Activated naive CD4-positive, alpha-beta T cell (primary cell): ENCODE data around the gene POU2F2.

Experiments used
- DNase-seq, 4 experiments: peaks; one replicate each; lab custom pipeline; 2025; lab: John Stamatoyannopoulos, UW

The POU2F2 gene

DNA sequence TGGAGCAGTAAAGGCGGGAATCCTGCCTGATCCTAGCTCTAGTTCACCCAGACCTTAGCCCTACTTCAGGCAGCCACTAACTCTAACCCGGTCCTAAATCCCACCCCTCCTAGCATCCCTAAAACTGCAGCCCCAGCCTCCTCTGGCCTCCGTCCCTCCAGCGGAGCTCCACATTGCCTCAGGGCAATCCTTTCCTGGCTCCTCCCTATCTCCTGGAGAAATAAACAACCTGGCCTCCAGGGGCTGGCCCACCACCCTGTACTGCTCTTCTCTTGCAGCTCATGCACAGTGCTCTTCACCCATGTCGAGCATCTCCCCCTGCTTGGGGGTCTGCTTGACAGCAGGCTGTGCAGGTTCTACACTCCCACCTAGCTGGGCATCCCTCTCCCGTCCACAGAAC, 6.7 kb downstream of the POU2F2 start:
- DNase-seq, result no peak

DNA sequence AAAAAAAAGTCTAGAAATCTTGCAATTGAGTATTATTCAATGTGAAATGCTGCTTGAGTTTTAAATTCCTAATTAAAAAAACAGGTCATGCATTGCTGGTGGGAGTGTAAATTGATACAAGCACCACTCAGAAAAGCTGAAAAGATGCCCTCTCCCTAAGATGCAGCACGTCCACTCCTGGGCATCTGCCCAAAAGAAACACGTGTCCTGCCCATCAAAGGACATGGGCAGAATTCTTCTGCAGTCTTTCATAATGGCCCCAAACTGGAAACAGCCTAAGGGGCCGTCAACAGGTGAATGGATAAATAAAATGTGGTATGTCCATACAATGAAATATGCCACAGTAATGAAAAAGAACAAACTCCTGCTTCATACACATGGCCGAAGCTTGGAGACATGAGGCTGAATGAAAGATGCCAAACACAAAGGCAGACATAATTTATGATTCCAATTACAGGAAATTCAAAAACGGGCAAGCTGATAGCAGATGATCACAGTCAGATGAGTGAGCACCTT, 7.8 kb downstream of the POU2F2 start:
- no peak for DNase-seq

DNA sequence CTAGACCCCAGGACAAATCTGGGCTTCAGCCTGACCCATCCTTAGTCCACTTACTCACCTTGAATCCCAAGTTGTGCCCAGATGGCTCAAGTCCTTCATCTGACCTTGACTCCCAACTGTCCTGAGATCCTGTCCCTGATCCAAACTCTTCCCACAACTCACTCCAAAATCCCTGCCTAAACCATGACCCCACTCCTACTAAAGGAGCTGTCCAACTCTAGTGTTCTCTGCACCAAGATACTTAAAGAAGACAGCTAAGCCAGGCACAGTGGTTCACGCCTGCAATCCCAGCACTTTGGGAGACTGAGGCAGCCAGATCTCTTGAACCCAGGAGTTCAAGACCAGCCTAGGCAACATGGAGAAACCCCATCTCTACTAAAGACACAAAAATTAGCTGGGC, 8.5 kb downstream of the POU2F2 start:
- DNase-seq, result no peak

DNA sequence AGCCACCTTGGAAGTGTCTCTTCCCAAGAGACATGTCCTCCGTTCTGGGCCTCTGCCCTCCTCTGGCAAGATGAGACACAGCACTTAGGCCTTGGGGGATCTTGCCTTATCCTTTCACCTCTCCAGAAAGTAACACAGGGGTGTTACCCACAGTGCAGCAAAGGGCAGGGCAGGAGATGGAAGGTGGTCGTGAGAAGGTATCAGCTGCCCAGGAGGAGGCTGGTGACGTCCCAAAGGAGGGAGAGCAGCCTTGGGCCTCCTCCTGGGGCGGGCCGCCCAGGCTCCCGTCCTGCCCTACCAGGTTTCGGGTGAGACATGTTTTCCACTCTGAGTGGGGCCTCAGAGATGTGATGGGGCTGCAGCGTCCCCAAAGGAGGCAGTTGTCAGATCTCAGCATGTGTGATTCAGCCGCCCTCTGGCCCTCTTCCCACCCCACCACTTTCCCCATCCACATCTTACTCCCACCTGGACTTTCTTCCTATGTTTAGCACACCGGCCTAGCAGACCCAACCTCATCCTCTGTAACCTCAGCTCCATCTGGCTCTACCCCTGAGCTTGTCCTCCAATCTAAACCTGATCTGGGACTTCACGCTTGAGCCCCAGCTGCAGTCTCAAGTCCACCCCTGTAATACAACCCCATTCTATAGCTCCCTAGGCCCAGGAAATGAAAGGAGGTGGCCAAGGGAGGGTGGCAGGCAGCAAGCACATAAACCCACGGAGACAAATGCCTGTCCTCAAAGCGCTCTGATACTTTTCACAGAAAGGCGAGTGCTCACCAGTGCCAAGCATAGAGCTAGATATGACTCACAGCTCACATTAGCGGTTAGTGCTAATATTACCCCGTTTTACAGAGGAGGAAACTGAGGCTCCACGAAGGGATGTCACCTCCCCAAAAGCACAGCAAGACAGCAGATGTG, 9.3 kb downstream of the POU2F2 start:
- DNase-seq, result peak in 2 of 4 experiments; percentile 7 to 18

DNA sequence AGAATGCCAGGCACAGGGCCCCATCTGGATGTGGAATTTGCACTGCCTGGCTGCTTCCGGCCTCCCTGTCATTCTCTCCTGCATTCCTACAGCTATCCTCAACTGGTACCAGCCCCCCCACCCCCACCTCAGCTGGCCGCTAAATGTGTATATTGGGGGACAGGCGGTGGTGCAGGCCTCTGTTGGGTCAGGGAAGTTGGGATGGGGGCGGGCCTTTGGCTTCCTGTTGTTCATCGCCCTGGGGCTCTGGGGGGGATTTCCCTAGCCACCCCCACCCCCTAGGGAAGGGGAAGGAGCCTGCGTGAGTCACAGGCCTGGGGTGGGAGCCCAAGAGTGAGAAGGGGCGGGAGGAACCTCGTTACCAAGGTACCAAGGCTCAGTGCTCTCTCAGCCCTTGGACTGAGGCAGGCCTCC, 10.6 kb downstream of the POU2F2 start:
- DNase-seq, result peak; percentile 33 to 63 (median 48)

DNA sequence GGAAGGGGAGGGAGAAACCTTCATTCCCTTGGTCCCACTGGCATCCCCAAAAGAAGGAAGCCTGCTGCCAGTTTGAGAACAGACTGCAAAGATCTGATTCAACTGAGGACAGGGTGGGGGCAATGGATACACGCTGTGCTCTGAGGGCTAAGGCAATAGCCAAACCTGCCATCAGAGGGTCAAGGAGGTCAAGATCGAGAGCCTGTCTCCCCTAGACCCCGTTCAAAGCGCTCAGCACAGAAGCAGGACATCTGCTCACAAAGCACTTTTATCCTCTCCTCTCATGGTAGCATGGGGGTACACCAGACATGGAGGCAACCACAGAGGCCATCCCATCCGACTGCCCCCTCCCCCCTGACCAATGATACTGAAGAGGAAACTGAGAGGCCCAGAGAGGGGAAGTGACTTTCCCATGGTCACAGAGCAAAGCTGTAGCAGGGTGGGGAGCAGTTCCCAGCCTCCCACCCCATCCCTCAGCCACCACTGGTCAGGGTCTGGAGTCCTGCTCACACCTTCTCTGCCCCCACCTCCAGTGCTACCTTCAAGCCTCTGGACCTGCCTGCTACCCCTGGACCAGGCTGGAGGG, 11.1 kb downstream of the POU2F2 start:
- no peak for DNase-seq

DNA sequence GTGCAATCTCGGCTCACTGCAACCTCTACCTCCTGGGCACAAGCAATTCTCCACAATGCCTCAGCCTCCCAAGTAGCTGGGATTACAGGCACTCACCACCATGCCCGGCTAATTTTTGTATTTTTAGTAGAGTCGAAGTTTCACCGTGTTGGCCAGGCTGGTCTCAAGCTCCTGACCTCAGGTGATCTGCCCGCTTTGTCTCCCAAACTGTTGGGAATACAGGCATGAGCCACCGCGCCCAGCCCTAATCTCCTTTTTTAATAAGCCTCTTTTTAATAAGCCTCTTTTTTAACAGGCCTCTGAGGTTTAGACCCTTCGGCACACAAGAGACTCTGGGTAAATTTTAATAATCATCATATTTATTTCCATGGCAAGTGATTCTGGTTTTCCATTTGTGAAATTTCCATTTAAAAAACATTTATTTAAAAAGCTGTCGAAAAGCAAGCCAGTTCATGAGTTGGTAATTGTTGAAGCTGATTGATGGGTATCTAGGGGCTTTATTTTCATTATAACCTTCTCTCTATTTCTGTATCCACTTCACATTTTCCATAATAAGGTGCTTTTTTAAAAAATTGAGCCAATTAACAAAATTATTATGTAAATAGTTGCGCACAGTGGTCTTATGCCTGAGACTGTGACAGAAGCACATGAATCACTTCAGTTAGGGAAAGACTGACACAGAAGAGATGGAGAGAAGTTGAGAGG, 11.8 kb downstream of the POU2F2 start:
- no peak for DNase-seq

DNA sequence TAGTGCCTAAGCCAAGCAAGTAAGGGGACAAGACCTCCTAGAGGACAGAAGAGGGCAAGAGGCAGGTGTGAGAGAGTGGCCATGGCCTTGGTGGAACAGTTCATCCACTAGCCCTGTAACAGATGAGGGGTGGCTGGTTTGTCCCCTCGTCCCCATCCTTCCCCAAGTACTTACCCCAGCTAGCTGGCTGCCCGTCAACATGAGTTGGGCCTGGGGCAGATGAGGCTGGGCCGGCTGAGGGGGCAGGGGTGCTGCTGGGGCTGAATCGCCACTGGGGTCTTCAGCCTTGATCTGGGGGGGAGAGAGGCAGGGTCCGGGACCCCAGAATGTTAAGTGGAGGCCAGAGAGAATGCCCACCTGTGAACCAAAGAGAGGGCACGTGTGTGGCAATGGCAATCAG, 15.2 kb downstream of the POU2F2 start:
- DNase-seq, result no peak

DNA sequence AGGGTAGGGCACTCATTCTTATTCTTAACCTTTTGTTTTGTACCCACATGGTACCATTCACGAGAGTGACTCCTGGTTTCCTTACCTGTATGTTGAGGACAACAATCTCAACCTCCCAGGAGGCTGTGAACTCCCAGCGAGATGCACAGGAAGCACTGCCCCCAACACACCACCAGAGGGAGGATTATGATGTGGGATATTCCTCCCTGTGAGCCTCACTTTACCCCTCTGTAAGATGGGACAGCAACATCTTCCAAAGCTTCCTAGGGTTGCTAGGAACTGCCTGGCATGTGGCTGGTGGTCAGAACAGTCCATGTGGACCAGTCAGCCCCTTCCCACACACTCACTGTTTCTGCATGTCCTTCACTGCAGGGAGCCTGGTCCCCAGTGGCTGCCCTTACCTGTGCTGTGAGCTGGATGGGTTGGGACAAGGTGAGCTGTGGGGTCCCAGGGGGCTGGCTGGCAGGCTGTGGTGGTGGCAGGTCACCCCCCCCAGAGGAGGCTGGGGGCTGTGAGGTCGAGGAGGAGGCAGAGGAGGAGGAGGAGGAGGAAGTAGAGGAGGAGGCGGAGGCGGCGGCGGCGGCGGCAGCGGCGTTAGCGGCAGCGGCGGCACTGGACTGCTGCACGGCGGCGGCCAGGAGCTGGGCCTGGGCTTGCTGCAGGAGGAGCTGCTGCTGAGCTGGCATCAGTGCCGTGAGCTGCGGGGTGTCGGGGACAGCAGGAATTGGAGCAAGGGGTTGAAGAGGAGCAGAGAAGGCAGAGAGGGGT, 15.8 kb downstream of the POU2F2 start:
- DNase-seq, result no peak

DNA sequence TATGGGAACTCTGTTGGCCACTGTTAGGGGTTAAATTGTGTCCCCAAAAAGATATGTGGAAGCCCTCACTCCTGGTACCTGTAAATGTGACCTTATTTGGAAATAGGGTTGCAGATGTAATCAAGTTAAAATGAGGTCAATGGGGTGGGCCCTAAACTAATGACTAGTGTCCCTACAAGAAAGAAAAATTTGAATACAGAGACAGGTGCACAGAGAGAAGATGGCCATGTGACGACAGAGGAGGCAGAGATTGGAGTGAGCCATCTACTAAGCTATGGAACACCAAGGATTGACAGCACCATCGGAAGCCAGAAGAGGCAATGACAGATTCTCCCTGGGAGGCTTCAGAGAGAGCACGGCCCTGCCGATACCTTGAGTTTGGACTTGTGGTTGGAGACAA, 16.5 kb downstream of the POU2F2 start:
- no peak for DNase-seq

DNA sequence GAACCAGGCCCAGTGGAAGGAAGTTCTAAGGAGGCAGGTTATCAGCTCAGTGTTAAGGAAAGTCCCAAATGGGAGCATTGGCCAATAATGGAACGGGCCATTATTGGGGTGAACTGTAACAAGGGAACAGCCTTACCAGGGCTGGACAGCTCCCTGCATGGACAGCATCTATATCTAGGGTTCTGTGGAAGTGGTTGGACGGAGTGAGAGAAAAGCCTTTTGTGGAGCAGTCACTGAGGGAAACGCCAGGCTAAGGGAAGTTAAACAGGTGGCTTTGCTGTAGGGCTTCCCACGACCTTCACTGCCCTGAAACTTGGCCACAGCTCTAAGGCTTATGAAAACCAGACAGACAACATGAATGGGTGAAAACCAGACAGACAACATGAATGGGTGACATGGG, 17.0 kb downstream of the POU2F2 start:
- DNase-seq, result no peak

DNA sequence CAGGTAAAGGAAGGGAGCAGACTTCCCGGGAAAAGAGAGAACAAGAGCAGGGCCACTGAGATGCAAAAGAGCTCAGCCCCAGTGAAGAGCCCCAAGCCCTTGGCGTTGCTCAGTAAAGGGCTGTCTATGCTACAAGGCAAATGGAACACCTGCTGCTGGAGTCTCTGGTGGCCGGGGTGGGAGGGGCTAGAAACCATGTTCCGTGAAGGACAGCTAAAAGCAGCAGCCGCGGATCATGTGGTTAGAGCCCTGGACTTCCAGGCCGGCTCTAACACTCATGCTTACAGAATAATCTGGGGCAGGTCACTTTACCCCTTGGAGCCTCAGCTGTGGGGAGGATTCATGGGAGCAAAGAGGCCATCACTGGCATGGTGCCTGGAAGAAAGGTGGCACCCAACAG, 17.8 kb downstream of the POU2F2 start:
- DNase-seq, result no peak

DNA sequence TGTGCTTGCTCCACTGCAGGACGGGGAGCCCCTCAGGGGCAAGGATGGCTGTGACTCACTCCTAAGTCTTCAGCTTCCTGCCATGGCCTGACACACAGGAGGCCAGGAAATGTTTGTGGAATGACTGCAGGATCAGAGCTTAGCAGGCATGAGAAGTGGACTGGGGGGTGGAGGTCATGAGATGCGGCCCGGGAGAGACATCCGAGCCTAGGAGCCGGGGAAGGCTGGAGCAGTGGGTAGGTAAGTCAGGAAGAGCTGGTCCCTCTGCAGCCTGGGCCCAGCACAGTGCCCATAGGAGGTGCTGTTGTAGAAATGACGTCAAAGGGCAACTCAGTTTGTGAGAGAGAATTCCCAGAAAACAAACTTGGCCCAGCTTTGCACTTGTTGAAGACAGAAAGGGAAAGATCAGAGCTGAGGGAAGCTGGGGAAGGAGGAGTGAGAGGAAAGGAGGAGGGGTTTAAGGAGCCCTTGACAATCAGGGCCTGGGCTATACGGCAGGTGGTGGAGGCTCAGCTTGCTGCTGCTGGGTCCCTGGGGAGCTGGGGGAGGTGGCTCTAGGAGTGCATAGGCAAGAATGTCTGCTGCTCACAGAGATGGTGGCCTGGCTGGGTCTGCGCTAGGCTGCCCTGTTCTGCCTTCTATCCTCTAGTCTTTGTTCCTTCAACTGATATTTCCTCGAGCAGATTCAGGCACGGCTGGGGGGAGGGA, 18.5 kb downstream of the POU2F2 start:
- DNase-seq, result no peak

DNA sequence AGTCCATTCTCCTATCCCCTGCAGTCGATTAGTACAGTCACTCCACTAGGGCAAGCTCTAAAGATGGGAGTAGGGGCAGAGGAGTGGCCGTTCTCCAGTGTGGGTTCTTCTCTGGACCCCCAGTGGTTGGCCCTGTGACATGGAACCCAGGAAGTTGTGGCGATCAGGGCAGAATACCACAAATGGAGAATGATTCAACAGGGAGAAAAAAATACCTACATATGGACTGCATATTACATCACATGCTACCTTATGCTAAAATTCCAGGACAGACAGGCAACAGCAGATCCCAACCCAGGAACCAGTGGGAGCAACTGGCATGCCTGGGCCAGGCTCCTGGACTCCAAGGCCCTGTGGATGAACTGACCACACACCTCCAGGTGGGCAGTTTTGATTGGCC, 20.4 kb downstream of the POU2F2 start:
- DNase-seq, result no peak

DNA sequence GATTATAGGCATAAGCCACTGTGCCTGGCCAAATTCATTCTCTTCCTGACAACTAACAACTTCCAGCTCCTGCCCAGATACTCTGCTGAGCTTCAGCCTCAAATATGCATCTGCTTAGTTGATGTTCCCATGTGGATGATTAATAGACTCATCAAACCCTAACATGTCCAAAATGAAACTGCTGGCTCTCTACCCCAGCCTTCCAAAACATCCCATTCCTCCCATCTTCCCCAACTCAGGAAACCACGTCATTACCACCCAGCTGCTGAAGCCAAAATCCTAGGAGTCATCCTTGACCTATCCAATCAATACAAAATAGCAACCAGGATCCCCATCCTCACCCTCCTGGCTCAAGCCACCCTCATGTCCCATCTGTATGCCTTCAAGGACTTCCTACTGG, 20.9 kb downstream of the POU2F2 start:
- no peak for DNase-seq

DNA sequence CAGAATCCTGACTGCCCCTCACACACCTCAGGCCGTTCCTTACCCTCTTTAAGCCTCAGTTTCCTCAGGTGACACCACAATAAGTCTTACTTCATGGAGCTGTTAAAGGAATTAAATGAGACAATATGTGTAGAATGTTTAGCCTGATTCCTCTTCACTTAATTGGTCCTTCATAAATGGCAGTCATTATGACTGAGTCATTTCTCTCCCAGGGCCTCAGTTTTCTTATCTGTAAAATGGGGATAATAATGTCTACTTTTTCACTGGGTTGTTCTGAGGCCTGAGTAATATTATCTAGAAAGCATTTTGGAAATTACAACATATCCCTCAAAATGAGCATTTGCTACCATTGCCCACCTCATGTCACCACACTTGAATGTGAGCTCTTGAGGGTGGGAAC, 21.6 kb downstream of the POU2F2 start:
- no peak for DNase-seq

DNA sequence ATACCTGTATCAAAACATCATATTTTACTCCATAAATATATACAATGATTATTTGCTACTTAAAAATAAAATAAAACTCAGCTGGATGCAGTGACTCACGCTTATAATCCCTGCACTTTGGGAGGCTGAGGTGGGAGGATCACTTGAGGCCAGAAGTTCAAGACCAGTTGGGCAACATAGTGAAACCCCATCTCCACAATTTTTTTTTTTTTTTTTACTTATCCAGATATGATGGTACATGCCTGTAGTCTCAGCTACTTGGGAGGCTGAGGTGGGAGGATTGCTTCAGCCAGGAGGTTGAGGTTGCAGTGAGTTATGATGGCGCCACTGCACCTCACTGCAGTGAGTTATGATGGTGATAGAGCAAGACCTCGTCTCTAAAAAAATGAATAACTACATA, 22.4 kb downstream of the POU2F2 start:
- no peak for DNase-seq

DNA sequence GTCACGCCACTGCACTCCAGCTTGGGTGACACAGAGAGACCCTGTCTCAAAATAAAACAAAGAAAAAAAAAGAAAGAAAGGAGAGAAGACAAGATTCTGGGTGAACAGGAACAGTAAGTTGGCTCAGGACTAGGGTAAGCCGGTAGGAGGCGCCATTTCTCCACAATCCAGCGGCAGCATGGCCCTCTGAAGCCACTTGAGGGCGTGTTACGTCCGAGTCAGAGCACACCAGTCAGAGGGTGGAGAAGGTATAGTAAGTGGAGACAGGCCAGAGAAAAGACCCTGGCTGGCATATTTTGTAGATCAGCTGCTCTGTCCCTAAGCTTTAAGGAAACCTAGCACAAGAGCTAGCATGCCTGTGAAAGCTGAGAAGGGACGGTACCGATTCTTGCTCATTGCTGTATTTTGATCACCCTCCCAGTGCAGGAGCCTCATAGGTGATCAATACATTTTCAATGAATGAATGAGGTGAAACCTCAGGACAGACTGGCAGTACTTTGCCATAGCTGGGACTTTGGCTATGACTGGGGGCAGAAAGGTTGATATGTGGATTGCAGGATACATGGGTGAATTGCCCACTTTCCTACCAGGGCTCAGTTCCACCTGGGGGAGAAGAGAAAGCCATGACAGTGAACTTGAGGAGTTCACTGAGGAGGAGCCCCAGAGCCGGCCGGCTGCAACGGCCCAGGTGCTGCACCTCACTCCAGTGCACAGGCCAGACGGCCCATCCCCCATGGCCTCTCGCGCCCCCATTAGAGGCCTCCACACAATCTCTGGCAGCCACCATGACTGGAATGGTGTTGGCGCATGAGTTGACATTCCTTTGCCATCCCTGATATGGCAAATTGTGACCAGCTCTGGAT, 23.5 kb downstream of the POU2F2 start:
- peak; percentile 57 to 84 (median 78) for DNase-seq

DNA sequence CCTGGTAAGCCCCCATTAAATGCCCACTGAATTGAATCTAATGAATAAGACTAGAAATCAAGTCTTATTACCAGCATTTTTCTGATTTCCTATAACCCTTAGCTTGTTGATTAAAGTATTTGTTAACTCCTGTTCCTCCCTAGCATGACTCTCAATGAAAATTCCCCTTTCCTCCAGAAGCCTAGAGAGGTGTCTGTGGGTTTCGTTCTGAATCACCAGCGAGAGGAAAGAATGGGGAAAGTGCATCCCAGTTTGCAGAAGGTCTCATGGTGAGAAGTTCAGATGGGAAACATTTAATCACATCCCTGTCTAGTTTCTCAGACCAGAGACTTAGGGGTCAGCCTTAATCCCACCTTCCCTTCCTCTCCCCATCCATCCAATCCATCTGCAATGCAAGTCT, 26.9 kb downstream of the POU2F2 start:
- DNase-seq, result no peak

DNA sequence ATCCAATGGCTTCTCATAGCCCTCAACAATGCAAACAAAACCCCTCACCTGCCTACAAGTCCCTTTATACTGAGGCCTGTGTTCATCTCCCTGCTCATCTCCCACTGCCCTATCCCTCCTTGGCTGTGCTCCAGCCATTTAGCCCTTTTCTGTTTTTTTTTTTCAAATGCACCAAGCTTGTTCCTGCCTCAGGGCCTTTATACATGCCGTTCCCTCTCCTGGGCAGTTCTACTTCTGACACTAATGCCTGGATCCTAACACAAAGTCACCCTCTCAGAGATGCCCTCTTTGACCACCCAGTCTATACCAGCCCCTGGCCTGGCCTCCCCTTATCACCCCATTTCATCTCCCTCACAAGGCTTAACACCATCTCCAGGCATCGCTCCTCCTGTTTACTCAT, 29.4 kb downstream of the POU2F2 start:
- DNase-seq, result no peak
